ENCODE data around the gene TJP2.

The TJP2 gene

DNA sequence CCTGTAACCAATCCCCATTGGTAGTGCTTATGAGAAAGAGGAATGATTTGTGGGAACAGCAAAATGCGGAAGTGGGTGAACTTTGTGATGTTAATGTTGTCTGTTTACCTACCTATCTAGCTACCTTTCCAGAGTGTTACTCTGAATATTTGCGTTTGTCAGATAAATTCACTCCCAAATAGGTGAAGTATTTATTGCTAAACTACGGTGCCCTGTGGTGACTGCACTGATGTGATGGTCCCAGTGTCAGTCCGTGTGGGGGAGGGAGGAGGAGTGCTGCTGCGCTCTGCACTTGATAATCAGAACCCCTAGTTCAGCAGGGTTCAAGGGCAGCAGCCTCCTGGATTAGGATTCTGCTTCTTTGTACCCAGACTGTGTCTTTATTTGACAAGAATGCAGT is 55.3 kb downstream of the TJP2 start:
- no peak overlapping the region for H3K4me3 ChIP-seq (ENCODE audit: low read length in 2 of 2)
- H3K27ac ChIP-seq (ENCODE audit: low read length) = no peak overlapping the region
- H3K4me1 ChIP-seq (ENCODE audit: control insufficient read depth, insufficient read depth, low read length) = no peaks in the 10 kb centered on the region
- peaks cover 44 to 50% of the 10 kb centered on the region in 2 donors for H3K36me3 ChIP-seq (ENCODE audit: control insufficient read depth in 2 of 2, insufficient read depth in 2 of 2, low read length in 2 of 2)
- H3K9ac ChIP-seq (ENCODE audit: low read length in 2 of 2) = no peak overlapping the region
- no peaks in the 10 kb centered on the region for H3K9me3 ChIP-seq (ENCODE audit: control insufficient read depth in 2 of 2, low read length in 2 of 2)
- H3K27me3 ChIP-seq (ENCODE audit: control insufficient read depth in 1 of 2, insufficient read depth in 2 of 2, low read length in 2 of 2) = no peaks in the 10 kb centered on the region

DNA sequence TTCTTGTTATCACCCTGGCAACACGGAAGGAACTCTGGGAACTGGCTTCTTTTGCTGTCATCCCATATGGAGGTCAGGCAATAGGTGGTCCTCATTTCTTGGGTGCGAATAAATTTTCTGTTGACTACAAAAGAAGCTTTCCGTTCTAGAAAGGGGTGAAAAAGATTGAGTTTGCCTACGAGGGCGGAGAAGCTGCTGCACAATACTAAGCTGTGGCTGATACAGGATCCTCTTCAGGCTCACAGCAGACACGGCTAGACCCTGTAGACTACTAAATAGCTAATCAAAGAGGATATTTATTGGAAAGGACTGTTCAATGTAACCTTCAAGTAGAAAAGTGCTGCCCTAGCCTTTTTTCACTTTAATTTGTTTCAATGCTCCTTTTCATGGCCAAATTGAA is 58.1 kb downstream of the TJP2 start:
- Histone ChIP-seq H3K4me3 (ENCODE audit: low read length in 2 of 2) (no peak overlapping the region), H3K4me1 (ENCODE audit: control insufficient read depth, insufficient read depth, low read length) (no peaks in the 10 kb centered on the region), H3K27me3 (ENCODE audit: control insufficient read depth in 1 of 2, insufficient read depth in 2 of 2, low read length in 2 of 2) (no peaks in the 10 kb centered on the region), H3K27ac (ENCODE audit: low read length) (no peak overlapping the region), H3K36me3 (ENCODE audit: control insufficient read depth in 2 of 2, insufficient read depth in 2 of 2, low read length in 2 of 2) (peaks cover 54 to 55% of the 10 kb centered on the region in 2 donors), H3K9ac (ENCODE audit: low read length in 2 of 2) (no peak overlapping the region), H3K9me3 (ENCODE audit: control insufficient read depth in 2 of 2, low read length in 2 of 2) (no peaks in the 10 kb centered on the region)

GRCh38 chr9:69234683-69235082 is 60.6 kb downstream of the TJP2 start:
- Histone ChIP-seq H3K27ac (ENCODE audit: low read length) (no peak overlapping the region), H3K4me3 (ENCODE audit: low read length in 2 of 2) (no peak overlapping the region), H3K36me3 (ENCODE audit: control insufficient read depth in 2 of 2, insufficient read depth in 2 of 2, low read length in 2 of 2) (peaks cover 47 to 57% of the 10 kb centered on the region in 2 donors), H3K9ac (ENCODE audit: low read length in 2 of 2) (no peak overlapping the region), H3K4me1 (ENCODE audit: control insufficient read depth, insufficient read depth, low read length) (no peaks in the 10 kb centered on the region), H3K9me3 (ENCODE audit: control insufficient read depth in 2 of 2, low read length in 2 of 2) (no peaks in the 10 kb centered on the region), H3K27me3 (ENCODE audit: control insufficient read depth in 1 of 2, insufficient read depth in 2 of 2, low read length in 2 of 2) (no peaks in the 10 kb centered on the region)

DNA sequence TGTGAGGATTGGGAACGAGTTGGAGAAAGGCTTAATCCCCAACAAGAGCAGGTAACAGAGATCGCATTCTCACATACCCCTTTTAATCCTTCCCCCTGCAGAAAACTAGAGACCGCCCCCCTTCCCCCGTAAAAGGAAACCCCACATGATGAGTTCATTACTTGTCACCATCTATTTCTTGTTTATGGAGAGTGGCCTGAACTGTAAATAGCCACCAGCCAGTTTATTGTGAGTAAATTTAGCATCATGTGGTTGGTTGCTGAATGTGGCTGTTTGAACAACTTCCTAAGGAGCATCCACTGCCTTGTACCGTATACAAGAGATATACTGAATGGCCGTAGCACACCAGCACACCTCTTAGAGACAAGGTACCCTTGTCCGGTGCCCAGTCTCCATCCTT is 62.1 kb downstream of the TJP2 start:
- H3K9me3 ChIP-seq (ENCODE audit: control insufficient read depth in 2 of 2, low read length in 2 of 2) = no peaks in the 10 kb centered on the region
- no peak overlapping the region for H3K4me3 ChIP-seq (ENCODE audit: low read length in 2 of 2)
- peaks cover 45 to 55% of the 10 kb centered on the region in 2 donors for H3K36me3 ChIP-seq (ENCODE audit: control insufficient read depth in 2 of 2, insufficient read depth in 2 of 2, low read length in 2 of 2)
- H3K9ac ChIP-seq (ENCODE audit: low read length in 2 of 2) = no peak overlapping the region
- H3K4me1 ChIP-seq (ENCODE audit: control insufficient read depth, insufficient read depth, low read length) = no peaks in the 10 kb centered on the region
- H3K27me3 ChIP-seq (ENCODE audit: control insufficient read depth in 1 of 2, insufficient read depth in 2 of 2, low read length in 2 of 2) = no peaks in the 10 kb centered on the region
- H3K27ac ChIP-seq (ENCODE audit: low read length) = no peak overlapping the region

- H3K27me3 ChIP-seq (ENCODE audit: control insufficient read depth in 1 of 2, insufficient read depth in 2 of 2, low read length in 2 of 2) = no peaks in the 10 kb centered on the region
- no peak overlapping the region for H3K9ac ChIP-seq (ENCODE audit: low read length in 2 of 2)
- peaks cover 45 to 56% of the 10 kb centered on the region in 2 donors for H3K36me3 ChIP-seq (ENCODE audit: control insufficient read depth in 2 of 2, insufficient read depth in 2 of 2, low read length in 2 of 2)
- H3K27ac ChIP-seq (ENCODE audit: low read length) = no peak overlapping the region
- no peaks in the 10 kb centered on the region for H3K9me3 ChIP-seq (ENCODE audit: control insufficient read depth in 2 of 2, low read length in 2 of 2)
- H3K4me3 ChIP-seq (ENCODE audit: low read length in 2 of 2) = no peak overlapping the region
- H3K4me1 ChIP-seq (ENCODE audit: control insufficient read depth, insufficient read depth, low read length) = no peaks in the 10 kb centered on the region
Observed at GRCh38 chr9:69237702-69238295, 63.7 kb downstream of the TJP2 start.

DNA sequence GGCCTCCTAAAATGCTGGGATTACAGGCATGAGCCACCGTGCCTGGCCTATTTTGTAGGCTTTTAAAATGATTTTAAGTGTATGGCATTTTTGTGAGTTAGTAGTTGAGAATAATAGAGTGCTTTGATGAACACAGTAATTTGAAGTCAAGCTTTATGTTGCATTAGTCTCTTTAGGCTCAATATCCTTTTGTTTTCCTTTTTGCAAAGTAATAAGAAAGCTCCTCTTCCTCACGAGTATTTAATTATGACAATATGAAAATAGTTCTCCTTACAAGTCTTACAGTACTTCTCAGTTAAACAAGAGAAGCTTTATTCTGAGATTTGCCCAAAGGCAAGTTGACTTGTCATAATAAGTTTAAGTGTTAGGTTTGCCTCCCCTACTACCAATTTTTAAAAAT is 69.0 kb downstream of the TJP2 start:
- no peaks in the 10 kb centered on the region for H3K27me3 ChIP-seq (ENCODE audit: control insufficient read depth in 1 of 2, insufficient read depth in 2 of 2, low read length in 2 of 2)
- peaks cover 6% of the 10 kb centered on the region for H3K4me1 ChIP-seq (ENCODE audit: control insufficient read depth, insufficient read depth, low read length)
- peaks cover 26 to 42% of the 10 kb centered on the region in 2 donors for H3K36me3 ChIP-seq (ENCODE audit: control insufficient read depth in 2 of 2, insufficient read depth in 2 of 2, low read length in 2 of 2)
- no peak overlapping the region for H3K4me3 ChIP-seq (ENCODE audit: low read length in 2 of 2)
- no peaks in the 10 kb centered on the region for H3K9me3 ChIP-seq (ENCODE audit: control insufficient read depth in 2 of 2, low read length in 2 of 2)
- no peak overlapping the region for H3K9ac ChIP-seq (ENCODE audit: low read length in 2 of 2)
- no peak overlapping the region for H3K27ac ChIP-seq (ENCODE audit: low read length)

DNA sequence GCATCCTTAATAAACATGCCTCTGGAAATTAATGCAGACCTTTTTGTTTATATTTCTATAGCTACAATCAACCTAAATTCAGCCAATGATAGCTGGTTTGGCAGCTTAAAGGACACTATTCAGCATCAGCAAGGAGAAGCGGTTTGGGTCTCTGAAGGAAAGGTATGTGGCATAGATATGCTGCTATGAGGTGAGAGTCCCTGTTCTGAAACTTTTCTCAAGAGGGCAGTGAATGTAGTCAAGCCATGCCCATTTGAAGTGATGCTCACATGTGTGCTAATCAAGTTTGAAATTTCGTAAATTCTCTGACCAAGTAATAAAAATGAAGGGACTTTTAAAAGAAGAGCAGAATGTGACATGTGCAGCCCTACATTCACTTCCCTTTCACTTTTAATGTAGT is 72.6 kb downstream of the TJP2 start:
- no peak overlapping the region for H3K4me3 ChIP-seq (ENCODE audit: low read length in 2 of 2)
- no peak overlapping the region for H3K27ac ChIP-seq (ENCODE audit: low read length)
- H3K36me3 ChIP-seq (ENCODE audit: control insufficient read depth in 2 of 2, insufficient read depth in 2 of 2, low read length in 2 of 2) = peaks cover 39 to 47% of the 10 kb centered on the region in 2 donors
- peaks cover 6% of the 10 kb centered on the region for H3K4me1 ChIP-seq (ENCODE audit: control insufficient read depth, insufficient read depth, low read length)
- H3K27me3 ChIP-seq (ENCODE audit: control insufficient read depth in 1 of 2, insufficient read depth in 2 of 2, low read length in 2 of 2) = no peaks in the 10 kb centered on the region
- H3K9ac ChIP-seq (ENCODE audit: low read length in 2 of 2) = no peak overlapping the region
- H3K9me3 ChIP-seq (ENCODE audit: control insufficient read depth in 2 of 2, low read length in 2 of 2) = no peaks in the 10 kb centered on the region

GRCh38 chr9:69248005-69248404 is 73.9 kb downstream of the TJP2 start:
- no peaks in the 10 kb centered on the region for H3K9me3 ChIP-seq (ENCODE audit: control insufficient read depth in 2 of 2, low read length in 2 of 2)
- no peaks in the 10 kb centered on the region for H3K27me3 ChIP-seq (ENCODE audit: control insufficient read depth in 1 of 2, insufficient read depth in 2 of 2, low read length in 2 of 2)
- H3K9ac ChIP-seq (ENCODE audit: low read length in 2 of 2) = no peak overlapping the region
- H3K4me3 ChIP-seq (ENCODE audit: low read length in 2 of 2) = no peak overlapping the region
- no peak overlapping the region for H3K27ac ChIP-seq (ENCODE audit: low read length)
- H3K36me3 ChIP-seq (ENCODE audit: control insufficient read depth in 2 of 2, insufficient read depth in 2 of 2, low read length in 2 of 2) = peaks cover 50 to 52% of the 10 kb centered on the region in 2 donors
- peaks cover 6% of the 10 kb centered on the region for H3K4me1 ChIP-seq (ENCODE audit: control insufficient read depth, insufficient read depth, low read length)

DNA sequence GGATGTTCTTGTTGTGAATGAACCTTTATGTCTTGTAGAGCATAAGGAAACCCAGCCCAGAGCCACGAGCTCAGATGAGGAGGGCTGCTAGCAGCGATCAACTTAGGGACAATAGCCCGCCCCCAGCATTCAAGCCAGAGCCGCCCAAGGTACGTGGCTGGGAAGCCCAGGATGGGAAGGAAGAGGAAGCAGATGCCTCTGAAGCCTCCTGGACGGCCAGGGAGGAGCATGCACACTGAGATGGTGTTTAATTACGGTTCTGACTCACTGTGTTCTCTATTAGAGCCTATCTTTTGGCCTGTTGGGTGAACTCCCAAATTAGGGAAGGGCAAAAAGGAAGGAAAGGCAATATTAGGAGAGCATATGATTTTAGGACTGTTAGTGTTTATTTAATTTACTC is 75.3 kb downstream of the TJP2 start:
- Histone ChIP-seq H3K9ac (ENCODE audit: low read length in 2 of 2) (no peak overlapping the region), H3K36me3 (ENCODE audit: control insufficient read depth in 2 of 2, insufficient read depth in 2 of 2, low read length in 2 of 2) (peaks cover 60 to 66% of the 10 kb centered on the region in 2 donors), H3K9me3 (ENCODE audit: control insufficient read depth in 2 of 2, low read length in 2 of 2) (no peaks in the 10 kb centered on the region), H3K4me3 (ENCODE audit: low read length in 2 of 2) (no peak overlapping the region), H3K27ac (ENCODE audit: low read length) (no peak overlapping the region), H3K4me1 (ENCODE audit: control insufficient read depth, insufficient read depth, low read length) (peaks cover 4% of the 10 kb centered on the region), H3K27me3 (ENCODE audit: control insufficient read depth in 1 of 2, insufficient read depth in 2 of 2, low read length in 2 of 2) (no peaks in the 10 kb centered on the region)

DNA sequence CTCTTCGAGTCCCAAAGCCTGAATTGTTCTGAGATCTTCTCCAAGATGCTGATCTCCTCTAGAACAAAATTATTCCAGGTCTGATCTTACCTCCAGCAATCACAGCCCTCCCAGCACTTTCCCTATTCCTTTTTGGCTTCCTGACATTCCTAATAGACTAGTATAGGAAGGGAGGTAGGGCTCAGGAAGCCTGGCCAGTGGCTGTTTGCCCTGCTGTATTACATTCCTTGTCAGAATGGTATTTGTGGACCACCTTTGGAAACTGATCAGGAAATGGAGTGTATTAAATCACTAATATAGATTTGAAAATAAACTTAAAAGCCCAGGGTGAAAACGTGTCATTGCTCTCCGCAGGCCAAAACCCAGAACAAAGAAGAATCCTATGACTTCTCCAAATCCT is 76.6 kb downstream of the TJP2 start:
- Histone ChIP-seq H3K36me3 (ENCODE audit: control insufficient read depth in 2 of 2, insufficient read depth in 2 of 2, low read length in 2 of 2) (peaks cover 63 to 70% of the 10 kb centered on the region in 2 donors), H3K9me3 (ENCODE audit: control insufficient read depth in 2 of 2, low read length in 2 of 2) (no peaks in the 10 kb centered on the region), H3K27me3 (ENCODE audit: control insufficient read depth in 1 of 2, insufficient read depth in 2 of 2, low read length in 2 of 2) (no peaks in the 10 kb centered on the region), H3K9ac (ENCODE audit: low read length in 2 of 2) (no peak overlapping the region), H3K4me1 (ENCODE audit: control insufficient read depth, insufficient read depth, low read length) (no peaks in the 10 kb centered on the region), H3K27ac (ENCODE audit: low read length) (no peak overlapping the region), H3K4me3 (ENCODE audit: low read length in 2 of 2) (no peak overlapping the region)

DNA sequence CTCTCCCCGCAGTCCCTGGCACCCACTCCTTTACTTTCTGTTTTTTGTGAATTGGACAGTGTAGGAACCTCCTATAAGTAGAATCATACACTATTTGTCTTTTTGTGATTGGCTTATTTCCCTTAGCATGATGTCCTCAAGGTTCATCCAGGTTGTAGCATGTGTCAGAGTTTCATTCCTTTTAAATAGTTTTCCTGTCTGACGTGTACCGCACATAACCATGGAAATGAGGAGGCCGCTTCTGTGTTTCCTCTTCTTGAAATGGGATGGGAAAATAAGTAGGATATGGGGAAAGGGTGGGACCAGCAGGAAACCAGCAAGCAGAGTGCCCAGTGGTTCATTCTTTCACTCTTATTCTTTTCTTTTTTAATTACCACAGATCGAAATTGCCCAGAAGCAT is 78.4 kb downstream of the TJP2 start:
- Histone ChIP-seq H3K36me3 (ENCODE audit: control insufficient read depth in 2 of 2, insufficient read depth in 2 of 2, low read length in 2 of 2) (peaks cover 55 to 63% of the 10 kb centered on the region in 2 donors), H3K9ac (ENCODE audit: low read length in 2 of 2) (no peak overlapping the region), H3K27me3 (ENCODE audit: control insufficient read depth in 1 of 2, insufficient read depth in 2 of 2, low read length in 2 of 2) (no peaks in the 10 kb centered on the region), H3K4me3 (ENCODE audit: low read length in 2 of 2) (no peak overlapping the region), H3K27ac (ENCODE audit: low read length) (peak overlapping the region; percentile 11), H3K4me1 (ENCODE audit: control insufficient read depth, insufficient read depth, low read length) (no peaks in the 10 kb centered on the region), H3K9me3 (ENCODE audit: control insufficient read depth in 2 of 2, low read length in 2 of 2) (no peaks in the 10 kb centered on the region)

Measured in stomach smooth muscle (tissue), 2 donors.